Jurkat, Clone E6-1 (cell line): Measurements from ENCODE around the gene RARS2.
"Not testable (repeated sequence)": the region's sequence is repeated elsewhere in the genome, so short reads cannot be mapped to it uniquely, and the experiment has no call there.

Experiments
- DNase-seq: peaks from one replicate; pipeline ENCODE4 v3.0.0-alpha.2; 2011; ENCODE audit warnings: low read depth, low spot score
- H3K4me3 ChIP-seq: 2 replicates; pipeline ENCODE4 v1.5.1; 2011; ENCODE audit warnings: mild to moderate bottlenecking, low read length, control low read depth, moderate library complexity

RARS2 gene

DNA sequence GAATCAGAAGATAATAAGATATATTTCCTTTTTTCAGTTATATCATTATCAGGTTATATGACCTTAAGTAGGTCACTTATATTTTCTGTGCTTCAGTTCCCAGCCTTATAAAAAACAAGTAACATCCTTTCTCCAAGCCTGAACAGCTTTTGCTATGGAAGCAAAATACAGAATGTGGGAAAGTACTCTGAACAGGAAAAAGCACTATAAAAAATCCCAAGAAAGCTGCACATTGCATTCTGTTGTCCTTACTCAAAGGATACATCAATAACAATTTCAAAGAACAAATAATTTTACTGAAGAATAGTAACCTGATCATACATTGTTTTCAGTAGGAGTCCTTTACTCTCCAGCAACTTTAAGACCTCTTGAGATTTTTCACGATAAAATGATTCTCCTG lies 60.6 kb downstream of the RARS2 start:
- H3K4me3 ChIP-seq, result no peak overlapping the region
- no peak for DNase-seq

DNA sequence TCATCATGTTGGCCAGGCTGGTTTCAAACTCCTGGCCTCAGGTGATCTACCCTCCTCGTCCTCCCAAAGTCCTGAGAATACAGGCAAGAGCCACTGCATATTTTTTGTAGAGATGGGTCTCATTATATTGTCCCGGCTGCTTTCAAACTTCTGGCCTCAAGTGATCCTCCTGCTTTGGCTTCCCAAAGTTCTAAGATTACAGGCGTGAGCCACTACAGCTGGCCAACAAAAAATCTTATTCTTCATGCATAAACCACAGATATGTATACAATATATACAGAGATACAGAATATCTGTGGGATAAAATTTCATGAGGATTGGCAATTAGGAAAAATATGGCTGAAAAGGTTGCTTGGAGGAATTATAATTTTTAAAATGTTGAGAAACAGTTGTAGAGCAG lies 67.1 kb downstream of the RARS2 start:
- no peak overlapping the region for H3K4me3 ChIP-seq
- no peak for DNase-seq

DNA sequence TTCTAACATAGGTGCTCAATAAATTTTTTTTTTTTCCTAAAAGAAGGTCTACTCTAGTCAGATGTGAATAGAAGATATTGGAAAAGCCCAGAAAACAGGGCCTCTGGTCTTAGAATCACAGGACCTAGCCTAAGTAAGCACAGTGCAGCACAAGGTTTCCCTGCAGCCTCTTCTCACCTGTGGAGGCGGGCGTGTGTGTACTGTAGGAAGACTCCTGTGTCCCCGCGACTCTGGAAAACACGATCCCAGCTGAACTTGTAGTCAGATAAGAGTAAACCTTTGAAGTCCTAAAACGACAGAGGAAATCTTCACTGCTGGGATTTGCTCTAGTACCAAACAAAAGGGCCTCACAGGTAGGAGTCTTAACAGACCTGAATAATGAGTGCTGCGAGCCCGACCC lies 71.3 kb downstream of the RARS2 start:
- no peak overlapping the region for H3K4me3 ChIP-seq

GRCh38 chr6:87514831-87515230 lies 75.0 kb downstream of the RARS2 start:
- peak; percentile 12 for DNase-seq
- no peak overlapping the region for H3K4me3 ChIP-seq

More for the DNA sequence above, 71.3 kb downstream of the RARS2 start:
- no peak for DNase-seq

DNA sequence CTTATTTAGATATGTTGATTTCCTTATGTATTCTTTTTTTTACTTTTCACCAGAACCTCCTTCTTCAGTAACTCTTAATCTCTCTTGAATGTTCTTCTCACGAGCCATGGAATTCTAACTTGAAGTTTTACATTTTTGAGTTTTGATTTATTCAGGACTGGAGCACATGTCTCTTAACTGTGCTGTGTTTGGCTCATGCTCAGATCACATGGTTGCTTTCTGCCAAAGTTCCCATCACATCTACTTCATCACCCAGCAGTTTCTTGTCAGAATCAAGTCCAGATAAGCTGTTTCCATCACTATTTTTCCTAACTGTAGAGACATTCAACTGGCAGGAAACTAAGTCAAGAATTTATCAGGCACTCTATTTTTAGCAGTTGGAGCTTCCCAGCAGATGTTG lies 85.3 kb downstream of the RARS2 start:
- DNase-seq, result no peak
- no peak overlapping the region for H3K4me3 ChIP-seq

DNA sequence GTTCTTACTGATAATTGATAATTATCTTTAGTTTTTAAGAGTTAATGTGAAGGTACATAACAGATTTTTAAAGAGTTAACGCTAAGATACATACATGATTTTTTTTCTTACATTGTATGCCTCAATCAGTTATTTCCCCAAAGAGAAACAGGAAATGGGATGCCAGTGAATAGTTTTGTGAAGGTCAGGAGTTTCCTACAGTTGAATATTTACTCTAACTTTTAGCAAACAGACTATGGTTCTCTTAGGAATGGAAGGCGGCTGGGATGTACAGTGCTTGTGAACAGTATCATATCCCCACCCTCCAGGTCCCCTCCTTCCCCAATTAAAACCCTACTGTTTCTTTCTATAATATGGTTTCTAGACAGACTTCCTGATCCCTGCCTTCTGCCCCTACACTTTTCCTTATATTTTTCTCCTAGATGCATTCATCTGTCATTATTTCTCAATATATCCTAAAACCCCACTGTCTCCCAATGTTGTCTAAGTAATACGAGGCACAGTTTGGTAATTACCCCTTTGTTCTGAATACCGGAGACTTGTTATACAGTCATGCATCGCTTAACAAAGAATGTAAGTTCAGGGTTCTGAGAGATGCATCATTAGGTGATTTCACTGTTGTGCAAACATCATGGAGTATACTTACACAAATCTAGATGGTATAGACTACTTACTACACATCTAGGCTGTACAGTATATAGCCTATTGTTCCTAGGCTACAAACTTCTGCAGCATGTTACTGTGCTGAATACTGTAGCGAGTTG lies 87.8 kb downstream of the RARS2 start:
- no peak overlapping the region for H3K4me3 ChIP-seq
- no peak for DNase-seq

DNA sequence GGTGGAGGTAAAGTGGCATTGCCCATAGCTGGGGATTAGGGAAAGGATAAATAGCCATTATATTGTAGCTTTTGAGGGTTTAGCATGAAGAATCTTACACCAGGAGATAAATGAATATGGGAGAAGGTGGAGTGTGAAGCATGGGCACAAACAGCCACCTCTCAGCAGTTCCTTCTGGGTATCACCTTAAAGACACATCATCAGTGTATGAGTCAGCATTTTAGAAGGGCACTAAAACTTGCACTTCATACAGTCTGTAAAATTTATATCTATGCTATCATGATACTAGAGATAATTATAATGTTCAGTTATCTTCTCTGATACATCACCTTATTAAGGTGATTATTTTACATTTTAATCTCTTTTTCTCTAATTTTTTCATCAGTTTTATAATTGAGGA lies 91.7 kb downstream of the RARS2 start:
- H3K4me3 ChIP-seq, result no peak overlapping the region
- no peak for DNase-seq

DNA sequence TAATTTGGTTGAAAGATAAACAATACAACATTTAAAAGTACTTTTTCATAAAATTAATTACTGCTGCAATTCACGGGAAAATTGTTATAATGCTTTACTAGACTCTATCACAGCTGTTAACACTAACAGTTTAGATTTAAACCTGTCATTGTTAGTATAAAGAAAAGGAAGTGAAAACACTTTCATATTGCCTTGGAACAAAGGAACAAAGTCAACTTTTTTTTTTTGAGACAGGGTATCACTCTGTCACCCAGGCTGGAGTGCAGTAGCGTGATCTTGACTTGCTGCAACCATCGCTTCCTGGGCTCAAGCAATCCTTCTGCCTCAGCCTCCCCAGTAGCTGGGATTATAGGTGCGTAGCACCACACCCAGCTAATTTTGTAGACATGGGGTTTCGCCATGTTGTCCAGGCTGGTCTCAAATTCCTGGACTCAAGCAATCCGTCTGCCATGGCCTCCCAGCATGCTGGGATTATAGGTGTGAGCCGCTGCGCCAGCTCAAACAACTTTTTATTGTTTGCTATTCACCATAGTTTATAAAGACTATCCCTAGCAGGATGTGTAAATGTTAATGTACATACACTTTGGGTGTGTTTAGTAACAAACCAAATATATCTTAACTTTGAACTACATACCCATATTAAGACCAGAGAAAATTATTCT lies 94.9 kb downstream of the RARS2 start:
- no peak for DNase-seq

GRCh38 chr6:87489326-87489725 lies 100.5 kb downstream of the RARS2 start:
- DNase-seq, H3K4me3 ChIP-seq: not testable (repeated sequence)

More for the DNA sequence above, 94.9 kb downstream of the RARS2 start:
- no peak overlapping the region for H3K4me3 ChIP-seq

- no peak for DNase-seq
- no peak overlapping the region for H3K4me3 ChIP-seq
These were observed 102.2 kb downstream of the RARS2 start for GRCh38 chr6:87487555-87487954.

GRCh38 chr6:87484491-87484890 lies 105.3 kb downstream of the RARS2 start:
- no peak for DNase-seq

DNA sequence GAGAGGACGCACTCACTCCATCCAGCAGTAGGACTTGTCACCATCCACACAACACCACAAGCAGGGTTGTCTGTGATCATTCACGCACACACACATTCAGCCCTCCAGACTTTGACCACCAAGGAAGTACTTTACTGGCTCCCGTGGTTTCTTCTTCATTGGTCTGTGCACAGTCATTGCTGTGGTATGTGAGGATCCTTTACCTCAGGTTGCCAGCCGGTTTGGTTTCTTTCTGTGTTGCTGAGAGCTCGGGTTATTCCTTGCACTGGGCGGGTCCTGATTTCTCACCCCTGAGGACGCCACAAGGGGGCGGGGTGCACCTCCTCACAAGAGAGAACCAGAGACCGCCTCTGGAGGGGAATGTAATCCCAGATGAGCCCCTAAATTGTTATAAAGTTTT lies 105.9 kb downstream of the RARS2 start:
- no peak overlapping the region for H3K4me3 ChIP-seq
- peak; percentile 67 for DNase-seq

More at GRCh38 chr6:87484491-87484890, 105.3 kb downstream of the RARS2 start:
- H3K4me3 ChIP-seq, result no peak overlapping the region

DNA sequence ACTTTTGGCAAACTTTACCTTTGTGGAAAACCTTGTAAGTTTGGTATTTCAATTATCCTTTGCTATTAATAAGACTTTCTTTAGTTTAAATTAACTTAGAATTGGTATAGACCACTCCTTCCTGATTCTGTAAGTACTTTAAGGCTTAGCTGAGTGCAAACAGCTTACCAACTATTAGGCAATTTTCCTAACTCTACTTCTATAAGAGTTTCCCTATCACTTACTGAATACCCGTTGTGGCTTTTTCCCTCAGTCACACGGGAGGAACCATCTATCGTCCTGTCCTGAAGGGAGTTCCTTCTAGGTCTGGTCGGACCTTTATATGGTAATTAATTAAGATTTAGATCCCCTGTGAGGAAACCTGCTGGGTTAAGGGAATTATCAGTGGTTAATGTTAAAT lies 107.4 kb downstream of the RARS2 start:
- no peak for DNase-seq
- H3K4me3 ChIP-seq, result no peak overlapping the region

GRCh38 chr6:87481931-87482330 lies 107.9 kb downstream of the RARS2 start:
- DNase-seq, result no peak
- H3K4me3 ChIP-seq, result no peak overlapping the region

DNA sequence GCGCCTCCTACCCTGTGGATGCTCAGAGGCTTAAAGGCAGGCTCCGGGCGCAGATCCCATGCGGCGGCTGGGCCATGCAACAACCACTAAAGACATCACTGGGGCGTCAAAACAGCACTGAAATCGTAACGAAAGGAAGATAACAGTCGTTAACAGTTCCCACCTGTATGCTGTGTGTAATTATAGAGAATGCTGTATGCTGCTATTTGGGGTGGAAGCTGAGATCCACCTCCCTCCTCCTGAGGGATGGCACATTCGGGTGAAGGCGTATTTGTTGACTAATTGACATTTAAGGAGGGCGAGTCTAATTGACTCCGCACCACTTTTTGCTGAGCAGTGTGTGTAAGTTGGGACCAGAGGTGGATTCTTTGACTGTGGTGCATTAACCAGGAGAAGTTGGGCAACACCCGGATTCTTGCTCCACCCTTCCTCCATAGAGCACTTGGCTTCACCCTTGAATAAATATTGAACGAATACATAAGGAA lies 116.3 kb downstream of the RARS2 start:
- peak overlapping the region; percentile 81 for H3K4me3 ChIP-seq
- peak; percentile 22 for DNase-seq

GRCh38 chr6:87472525-87473418 lies 117.0 kb downstream of the RARS2 start, which contains the start of gene SLC35A1:
Gene SLC35A1, plus strand, starts transcription at chr6:87472974. Its CDS starts 30 bp downstream, at chr6:87473004.
- H3K4me3 ChIP-seq, result peak within 1 kb of the TSS; percentile 81
- peak; percentile 74 for DNase-seq

GRCh38 chr6:87465051-87465450 lies 124.7 kb downstream of the RARS2 start:
- H3K4me3 ChIP-seq, result no peak overlapping the region
- no peak for DNase-seq
